GM18520 (cell line): ENCODE results near the gene MCTS1.
"Not testable (repeated sequence)": the region's sequence is repeated elsewhere in the genome, so short reads cannot be mapped to it uniquely, and the experiment has no call there.

Experiments
- ATAC-seq: cut with Tn5 transposase; IDR thresholded peaks from one replicate; pipeline ENCODE4 v1.9.1; 2021; ENCODE audit not compliant: unreplicated experiment

MCTS1 gene, protein sequence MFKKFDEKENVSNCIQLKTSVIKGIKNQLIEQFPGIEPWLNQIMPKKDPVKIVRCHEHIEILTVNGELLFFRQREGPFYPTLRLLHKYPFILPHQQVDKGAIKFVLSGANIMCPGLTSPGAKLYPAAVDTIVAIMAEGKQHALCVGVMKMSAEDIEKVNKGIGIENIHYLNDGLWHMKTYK

DNA sequence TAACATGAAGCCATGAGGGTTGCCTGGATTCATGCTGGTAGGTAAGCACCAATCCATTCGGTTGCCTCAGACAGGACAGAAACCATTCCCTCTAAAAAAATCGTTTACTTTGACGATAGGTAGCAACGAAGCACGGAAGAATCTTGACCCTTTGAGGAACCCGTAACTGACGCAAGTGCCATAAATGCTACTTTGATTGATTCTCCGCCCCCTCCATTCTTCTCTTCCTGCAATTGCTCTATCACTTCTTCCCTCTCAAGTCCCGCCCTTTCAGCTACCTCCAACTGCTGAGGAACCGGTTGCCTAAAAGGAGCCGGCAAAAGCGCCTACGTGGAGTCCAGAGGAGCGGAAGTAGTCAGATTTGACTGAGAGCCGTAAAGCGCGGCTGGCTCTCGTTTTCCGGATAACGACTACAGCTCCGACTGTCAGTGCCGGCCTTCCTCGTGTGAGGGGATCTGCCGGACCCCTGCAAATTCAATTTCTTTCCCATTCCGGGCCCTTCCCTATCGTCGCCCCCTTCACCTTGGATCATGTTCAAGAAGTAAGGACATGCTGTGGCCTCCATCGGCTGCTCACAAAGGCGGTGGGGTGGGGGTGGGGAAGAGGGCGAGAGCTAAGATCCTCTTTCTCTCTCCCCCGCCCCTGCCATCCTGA is at the start of gene MCTS1:
Gene MCTS1, plus strand, starts transcription at position 395 of the 654 bp plus-strand sequence. Its CDS starts 136 bp downstream, at position 531.
- peak; percentile 85 for ATAC-seq

DNA sequence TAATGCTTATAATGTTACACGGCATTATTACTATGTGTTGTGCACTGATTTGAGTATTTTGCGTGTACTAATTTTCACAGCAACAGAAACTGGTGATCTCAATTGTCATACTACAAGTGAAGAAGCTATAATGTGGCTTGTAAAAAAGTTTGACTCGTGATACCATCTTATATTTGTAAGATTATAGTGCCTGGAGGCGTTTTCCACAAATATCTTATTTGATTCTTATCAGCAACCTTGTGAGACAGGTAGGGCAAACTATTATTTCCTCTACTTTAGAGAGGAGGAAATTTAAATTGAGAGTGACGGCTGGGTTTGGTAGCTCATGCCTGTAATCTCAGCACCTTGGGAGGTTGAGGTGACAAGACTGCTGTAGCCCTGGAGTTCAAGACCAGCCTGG is 47.6 kb upstream of the MCTS1 start:
- ATAC-seq = no peak

DNA sequence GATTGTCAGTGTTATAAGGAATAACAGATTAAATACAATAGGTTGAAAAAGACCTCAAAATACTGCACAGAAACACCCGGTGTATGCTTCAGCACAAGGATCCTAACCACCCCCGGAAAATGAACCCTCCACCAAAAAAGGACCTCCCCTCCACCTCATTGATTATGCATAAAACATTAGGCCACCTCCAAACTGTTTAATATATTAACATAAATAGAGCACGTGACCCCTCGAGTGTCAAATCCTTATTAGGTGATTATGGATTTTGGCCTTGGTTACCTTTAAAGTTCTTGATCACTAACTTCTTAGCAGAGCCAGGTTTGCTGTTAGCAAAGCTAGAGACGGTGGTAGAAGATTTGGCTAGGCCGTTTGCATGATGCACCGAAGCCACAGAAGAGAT is 44.1 kb upstream of the MCTS1 start:
- ATAC-seq = no peak

DNA sequence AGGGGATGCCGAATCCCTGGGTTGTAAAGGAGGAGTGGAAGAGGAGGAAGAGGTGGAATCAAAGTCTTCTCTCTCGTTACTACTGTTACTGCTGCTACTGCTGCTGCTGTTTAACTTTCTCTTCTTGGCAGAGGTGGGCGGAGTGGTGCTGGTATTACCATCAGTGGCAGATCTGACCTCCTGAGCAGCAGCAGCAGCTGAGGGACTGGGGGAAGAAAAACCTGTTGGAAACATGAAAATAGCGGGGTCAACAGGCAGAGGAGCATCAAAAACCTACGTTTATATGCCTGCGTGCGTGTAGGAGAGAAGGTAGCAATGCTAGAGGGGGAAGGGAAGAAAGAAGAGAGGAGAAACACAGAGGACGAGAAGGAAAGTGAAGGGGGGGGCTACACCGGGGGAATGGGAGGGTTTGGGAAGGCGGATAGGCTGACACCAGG is 43.5 kb upstream of the MCTS1 start:
- no peak for ATAC-seq

DNA sequence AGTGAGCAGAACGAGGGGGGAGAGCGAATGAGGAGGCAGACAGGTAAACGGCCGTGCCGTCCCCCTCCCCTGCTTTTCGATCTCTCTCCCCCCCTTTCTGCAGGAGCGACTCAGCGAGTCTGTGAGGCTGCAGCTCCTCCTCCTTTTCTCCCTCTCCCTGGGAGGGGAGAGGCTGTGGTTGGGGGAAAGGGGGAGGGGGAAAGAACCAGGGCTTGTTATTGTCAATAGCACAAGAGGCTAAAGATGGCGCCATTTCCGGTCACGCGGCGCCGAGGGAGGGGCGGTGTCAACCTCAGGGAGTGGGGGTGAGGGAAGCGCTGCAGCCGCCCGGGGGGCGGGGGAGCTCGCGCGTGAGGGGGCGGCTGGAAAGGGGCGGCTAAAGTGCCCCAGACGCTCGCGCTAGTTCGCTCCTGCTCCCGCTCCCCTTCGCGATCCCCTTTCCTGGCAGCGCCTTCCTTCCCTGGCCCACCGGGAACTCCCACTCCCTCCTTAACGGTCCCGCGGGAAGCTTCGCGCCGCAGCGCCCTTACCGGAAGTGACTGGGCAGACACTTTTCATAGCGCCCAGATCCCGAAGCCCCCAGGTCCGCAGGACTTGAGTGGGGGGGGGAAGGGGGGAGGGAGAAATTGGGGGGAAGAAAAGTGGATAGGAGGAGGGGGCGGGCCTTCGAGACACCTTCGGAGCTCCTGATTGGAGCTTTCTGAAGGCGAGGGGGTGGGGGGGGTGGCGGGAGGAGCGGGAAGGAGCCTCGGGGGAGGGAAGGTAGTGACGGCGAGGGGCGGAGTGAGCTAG is 42.9 kb upstream of the MCTS1 start, which contains the start of gene CUL4B:
Gene CUL4B, minus strand, starts transcription at position 121 of the 792 bp plus-strand sequence. CDS start 324 bp downstream, outside the sequence.
- peak; percentile 70 for ATAC-seq

DNA sequence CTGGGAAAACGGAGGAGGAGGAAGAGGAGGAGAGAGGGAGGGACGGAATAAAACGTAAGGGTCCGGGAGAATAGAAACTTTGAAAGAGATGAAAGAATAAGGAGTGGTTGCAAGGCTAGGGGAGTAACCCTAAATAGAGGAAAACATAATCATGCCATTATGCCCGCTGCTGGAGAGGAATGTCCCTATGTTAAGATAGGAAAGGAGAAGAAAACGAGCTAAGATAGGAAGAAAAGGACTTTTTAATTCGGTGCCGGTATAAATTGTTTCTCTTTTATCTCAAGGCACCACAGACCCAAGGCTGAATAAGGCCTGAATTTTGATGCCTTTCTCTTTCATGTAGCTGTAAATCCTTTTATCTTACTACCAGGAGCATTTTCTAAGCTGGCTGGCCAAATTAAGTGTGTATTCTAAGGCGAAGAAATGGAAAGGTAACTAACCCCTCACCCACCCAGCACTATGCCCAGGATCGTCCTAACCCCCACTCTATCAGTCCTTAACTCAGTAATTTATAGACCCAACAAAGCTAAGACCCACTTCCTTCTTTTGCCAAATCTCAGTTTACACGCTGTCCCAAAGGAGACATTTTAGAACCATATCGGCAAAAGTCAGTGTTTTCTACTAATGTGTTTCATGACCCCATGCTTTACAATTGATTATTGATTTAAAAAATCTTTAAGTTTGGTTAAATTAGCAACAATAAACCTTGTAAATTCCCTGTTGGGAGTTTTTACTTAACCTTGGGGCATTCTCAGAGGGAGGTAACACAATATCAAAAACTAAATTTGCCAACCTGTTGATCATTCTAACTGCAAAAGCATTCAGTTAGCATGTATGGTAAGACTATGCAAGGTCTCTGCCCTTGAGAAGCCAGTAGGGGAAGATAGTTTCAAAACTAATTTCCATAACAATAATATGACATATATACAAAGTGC is 42.0 kb upstream of the MCTS1 start:
- no peak for ATAC-seq

DNA sequence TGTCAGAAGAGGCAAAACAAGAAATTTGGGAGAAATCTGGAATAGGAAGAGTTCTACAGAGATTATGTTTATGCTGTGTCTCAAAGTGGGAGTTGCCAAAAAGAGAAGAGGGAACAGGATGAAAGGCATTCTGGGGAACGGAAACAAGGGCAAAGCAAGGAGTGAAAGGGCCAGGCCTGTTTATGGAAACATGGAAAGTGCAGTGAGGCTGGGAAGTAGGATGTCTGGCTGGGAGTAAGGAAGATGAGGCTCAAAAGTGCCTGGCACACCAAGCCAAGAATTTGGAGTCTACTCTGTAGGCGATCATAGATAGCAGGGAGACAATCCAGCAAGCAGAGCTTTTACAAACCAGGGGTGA is 41.4 kb upstream of the MCTS1 start:
- ATAC-seq = no peak

DNA sequence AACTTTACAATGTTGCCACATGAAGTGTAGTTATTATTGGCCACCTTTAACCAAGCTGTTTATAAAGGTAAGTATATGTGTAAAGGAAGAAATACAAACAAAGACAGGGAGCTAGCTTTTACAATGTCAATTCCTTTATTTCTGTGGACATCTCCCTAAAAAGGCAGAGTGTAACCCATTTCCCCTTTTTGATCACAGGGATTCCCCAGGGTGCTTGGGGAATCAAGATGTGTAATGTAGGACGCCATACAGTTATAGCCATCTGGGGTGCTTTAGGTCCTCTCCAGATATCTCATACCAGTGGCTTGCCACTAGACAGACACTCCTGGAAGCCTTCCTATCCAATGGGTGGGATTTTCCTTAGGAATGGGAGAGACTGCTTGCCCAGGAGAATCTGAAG is 39.0 kb upstream of the MCTS1 start:
- ATAC-seq = no peak

DNA sequence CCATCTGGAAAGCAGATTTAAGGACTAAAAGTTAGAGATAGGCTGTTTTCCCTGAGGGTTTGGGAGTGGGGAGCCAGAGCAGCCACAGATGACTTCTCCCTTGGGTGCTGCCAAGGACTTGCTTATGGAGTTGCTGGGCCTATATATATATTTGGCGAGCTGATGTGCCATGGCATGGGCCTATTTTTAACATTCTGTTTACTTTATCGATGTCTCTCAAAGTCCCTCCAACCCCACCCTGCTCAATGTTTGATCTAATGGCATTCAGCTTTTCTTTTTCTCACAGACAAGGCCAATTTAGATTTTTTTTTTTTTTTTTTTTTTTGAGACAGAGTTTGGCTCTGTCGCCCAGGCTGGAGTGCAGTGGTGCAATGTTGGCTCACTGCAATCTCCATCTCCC is 37.1 kb upstream of the MCTS1 start:
- ATAC-seq = no peak

DNA sequence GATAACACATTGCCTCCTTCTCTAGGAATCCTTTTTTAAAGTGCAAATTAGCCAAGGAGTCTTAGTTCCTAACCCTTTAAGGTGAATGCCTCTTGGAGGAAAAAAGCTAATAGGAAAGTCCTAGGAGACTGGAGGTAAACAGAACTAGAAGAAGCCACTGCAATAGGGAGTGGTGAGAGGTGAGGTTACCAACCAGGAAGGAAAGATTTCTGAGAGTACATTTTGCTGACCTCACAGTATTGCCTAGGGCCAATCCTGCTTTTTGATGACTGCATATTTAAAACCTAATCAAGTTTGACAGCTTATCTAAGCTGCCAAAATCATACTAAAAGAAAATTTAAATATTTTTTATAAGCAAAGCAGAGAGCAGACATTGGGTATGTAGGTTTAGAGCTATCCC is 35.9 kb upstream of the MCTS1 start:
- no peak for ATAC-seq

DNA sequence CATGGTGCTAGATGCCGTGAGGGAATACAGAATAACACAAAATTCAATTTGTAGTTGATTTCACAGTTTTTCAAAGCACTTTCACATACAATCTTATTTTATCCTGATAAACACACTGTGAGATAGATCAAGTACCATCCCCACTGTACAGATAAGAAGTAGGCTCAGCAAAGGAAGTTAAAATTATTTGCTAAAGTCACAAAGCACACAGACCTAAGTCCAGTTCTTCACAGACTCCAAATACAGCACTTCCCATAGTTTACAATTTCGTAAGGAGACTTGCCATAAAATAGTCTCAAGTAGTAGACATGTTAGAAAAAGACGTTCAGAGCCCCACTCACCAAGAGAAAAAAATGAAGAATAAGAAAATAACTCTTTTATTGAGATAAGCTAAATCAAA is 35.3 kb upstream of the MCTS1 start:
- ATAC-seq = no peak

DNA sequence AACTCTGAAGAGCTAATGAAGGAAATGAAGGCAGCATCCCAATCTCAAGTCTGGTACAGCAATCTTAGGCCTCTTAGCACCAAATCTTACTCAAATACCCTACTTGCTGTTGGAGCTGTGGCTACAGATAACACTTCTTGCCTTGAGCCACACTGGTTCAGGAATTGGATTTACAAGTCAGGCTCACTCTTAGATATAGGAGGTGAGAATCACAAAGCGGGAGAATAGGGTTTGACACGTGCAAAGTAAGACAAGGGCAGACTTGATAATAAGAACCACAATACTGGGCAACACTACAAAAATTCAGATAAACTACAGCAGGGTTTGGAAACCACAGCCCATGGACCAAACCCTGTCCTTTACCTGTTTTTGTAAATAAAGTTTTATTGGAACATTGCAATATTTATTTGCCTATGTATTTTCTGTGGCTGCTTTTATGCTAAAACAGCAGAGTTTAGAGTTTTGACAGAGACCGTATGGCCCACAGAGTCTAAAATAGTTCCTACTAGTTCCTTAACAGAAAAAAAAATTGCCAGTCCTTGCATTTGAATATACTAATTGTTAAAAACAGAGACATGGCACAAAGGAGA is 33.8 kb upstream of the MCTS1 start:
- no peak for ATAC-seq

DNA sequence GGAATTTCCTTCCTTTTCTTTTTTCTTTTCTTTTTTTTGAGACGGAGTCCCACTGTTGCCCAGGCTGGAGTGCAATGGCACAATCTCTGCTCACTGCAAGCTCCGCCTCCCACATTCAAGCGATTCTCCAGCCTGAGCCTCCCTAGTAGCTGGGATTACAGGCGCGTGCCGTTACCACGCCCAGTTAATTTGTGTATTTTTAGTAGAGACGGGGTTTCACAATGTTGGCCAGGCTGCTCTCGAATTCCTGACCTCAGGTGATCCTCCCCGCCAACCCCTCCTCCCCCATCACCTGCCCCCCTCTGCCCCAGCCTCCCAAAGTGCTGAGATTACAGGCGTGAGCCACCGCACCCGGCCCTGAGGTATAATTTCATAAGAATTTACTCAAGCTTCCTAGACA is 30.1 kb upstream of the MCTS1 start:
- ATAC-seq = not testable (repeated sequence)

DNA sequence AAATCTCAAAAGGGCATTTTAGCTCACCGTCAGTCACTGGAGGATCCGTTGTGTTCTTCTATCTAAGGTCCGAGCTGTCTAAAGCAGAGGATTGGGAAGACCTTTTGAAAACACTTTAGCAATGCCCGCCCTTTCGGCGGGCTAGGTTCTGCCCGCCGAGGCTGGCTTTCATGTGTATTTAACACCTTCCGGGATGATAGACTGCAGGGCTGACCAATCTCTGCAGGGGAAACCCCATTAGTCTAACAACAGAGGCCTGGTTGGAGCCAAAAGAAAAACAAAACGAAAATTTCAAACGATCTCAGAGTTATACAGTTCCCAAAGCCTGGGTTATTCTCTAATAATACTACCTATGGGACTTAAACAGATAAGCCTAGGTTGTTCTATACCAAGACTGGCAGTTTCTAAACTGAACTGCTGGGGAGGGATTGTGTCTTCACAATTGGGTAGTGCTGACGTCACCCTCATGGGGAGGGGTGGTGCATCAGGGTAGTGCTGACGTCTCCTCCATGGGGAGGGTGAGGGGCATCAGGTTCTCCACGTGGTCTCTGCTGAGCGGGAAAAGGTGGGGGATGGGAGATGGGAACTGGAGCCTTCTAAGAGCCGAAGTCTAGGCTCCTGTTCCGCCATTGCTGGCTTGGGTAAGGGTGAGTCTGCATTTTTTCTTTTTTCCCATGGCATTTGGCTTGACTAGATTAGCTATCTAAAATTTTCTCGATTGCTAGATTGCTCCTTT is 28.4 kb upstream of the MCTS1 start:
- ATAC-seq = no peak

DNA sequence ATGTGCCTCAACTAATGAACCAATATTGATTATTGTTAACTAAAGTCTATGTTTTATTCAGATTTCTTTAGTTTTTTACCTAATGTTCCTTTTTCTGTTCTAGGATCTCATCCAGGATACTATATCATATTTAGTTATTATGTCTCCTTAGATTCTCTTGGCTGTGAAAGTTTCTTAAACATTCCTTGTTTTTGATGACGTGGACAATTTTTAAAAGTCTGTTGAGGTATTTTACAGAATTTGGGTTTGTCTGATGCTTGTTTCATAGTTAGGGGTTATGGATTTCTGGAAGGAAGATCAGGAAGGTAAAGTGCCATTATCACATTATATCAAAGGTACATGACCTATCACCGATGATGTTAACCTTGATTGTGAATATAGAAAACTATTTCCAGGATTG is 18.2 kb upstream of the MCTS1 start:
- no peak for ATAC-seq

DNA sequence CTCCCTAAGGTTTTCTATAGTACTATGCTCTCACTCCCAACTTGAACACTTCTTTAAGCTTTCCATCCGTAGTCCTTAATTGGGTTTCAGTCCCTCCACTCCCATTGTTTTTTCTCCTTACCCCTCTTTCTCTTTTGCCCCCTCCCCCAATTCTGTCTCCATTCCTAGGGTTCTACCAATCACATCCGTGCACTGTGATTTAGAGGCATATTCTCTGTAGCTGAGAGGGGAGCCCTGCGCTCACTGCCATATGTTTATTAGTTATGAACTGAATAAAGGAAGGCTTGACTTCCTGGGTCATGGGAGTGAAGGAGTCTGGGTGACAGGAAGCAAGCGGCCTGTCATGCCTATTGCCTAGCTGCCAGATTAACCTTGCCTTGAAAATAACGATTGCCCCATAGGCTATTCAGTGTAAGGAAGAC is 471 bp downstream of the MCTS1 start:
- ATAC-seq = no peak

DNA sequence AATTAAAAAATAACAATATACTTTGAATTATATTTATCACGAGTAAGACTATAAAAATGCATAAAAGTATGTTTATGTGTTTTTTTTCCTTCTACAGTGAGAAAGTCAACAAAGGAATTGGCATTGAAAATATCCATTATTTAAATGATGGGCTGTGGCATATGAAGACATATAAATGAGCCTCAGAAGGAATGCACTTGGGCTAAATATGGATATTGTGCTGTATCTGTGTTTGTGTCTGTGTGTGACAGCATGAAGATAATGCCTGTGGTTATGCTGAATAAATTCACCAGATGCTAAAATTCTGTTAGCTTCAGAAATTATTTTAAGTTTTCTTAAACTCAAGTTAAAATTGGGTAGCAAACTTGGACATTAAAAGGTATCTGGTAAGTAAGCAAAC is 8.2 kb downstream of the MCTS1 start:
- no peak for ATAC-seq

DNA sequence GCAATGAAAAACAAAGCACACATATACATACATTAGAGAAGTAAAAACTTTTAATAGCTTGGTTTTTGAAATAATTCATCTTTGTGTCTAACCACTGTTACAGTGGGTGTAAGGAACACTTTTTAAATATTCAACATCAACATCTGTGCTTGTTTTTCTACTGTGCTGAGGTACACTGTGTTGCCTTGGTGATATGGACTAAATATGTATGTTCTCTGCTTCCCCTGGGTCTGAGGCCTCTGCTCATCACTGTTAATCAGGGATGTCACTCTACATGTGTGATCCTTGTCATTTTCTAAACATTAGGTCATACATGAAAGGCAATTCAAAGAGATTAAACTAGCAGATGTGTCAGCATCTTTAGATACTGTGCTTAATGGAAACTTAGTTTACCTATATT is 10.9 kb downstream of the MCTS1 start:
- ATAC-seq = no peak

DNA sequence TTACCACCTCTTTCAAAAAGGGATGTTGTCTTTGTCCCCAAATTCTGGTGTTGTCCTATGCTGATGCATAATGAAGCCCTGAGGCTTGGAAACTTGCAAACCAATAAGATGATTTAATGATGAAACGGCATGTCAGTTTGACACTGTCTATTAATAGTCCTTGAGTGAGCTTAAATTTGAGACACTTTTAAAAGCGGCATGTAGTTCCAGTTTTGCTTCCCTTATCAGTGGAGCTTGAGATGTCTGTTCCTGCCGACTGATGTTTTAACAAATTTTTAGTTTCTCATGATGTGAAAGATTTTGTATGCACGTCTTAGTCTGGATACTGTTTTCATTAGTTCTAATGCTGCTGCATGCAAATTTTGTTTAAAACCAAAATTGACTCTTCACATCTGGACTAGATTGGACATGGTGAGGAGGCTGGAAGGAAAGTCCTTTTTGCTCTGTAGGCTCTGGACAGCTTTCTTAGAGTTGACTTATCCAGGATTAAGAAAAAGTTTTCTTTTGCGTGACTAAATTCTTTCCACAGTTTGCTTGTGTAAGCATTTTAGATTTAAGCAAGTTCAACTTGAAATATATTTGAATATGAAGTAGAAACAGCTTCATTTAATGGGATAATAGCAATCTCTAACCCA is 14.2 kb downstream of the MCTS1 start:
- ATAC-seq = no peak

DNA sequence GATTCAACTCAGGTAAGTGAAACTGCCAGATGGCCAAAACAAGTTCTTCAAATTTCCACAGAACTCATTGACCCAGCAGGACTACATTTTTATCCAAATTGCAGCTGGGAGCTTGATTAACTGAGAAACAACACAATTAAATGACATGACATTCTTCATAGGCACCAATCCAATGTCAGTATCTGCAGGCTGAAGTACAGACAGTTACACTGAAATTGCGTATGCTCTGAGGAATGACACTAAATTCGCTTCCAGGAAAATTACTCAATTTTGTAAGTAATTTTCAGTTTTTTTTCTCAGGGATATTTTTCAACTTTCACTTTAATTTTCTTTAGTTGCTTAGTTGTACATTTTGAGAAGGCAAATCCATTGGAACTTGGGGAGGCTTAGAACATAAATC is 21.5 kb downstream of the MCTS1 start:
- no peak for ATAC-seq
